GM19397 (cell line): ENCODE data around the gene CREB3L1.

Source experiments
- ATAC-seq: cut with Tn5 transposase; IDR thresholded peaks from one replicate; pipeline ENCODE4 v1.9.1; 2021; ENCODE audit warnings: mild to moderate bottlenecking, moderate library complexity; ENCODE audit not compliant: unreplicated experiment

CREB3L1 gene

GRCh38 chr11:46321757-46322156 lies 44.3 kb downstream of the CREB3L1 start:
- ATAC-seq: no peak

DNA sequence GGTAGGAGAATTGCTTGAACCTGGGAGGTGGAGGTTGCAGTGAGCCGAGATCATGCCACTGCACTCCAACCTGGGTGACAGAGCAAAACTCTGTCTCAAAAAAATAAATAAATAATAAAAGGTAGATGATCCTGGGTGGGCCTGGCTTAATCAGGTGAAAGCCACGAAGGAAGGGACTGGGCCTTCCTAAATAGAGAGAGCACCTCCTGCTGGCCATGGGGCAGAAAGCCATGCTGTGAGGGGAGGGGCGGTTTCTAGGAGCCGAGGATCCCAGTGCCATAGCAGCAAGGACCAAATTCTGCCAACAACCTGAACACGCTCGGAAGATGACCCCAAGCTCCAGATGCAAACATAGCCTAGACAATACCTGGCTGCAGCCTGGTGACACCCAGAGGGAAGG lies 45.3 kb downstream of the CREB3L1 start:
- no peak for ATAC-seq

GRCh38 chr11:46326813-46327416 lies 49.5 kb downstream of the CREB3L1 start:
- ATAC-seq: no peak

DNA sequence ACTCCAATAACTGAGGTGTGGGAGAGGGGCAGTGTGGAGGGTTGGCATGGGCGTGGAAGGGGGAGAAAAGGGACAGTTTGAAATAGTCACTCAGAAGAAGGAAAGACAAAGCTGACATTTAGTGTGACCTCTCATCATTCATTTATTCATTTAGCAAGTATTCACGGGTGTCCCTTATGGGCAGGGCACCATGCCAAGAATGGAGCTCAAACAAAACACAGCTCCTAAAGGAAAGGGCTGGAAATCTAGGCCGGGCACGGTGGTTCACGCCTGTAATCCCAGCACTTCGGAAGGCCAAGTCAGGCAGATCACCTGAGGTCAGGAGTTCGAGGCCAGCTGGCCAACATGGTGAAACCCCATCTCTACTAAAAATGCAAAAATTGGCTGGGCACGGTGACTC lies 50.4 kb downstream of the CREB3L1 start:
- ATAC-seq: no peak

- no peak for ATAC-seq
These were observed 52.7 kb downstream of the CREB3L1 start for GRCh38 chr11:46330154-46330553.

- ATAC-seq: no peak
These were observed 53.3 kb downstream of the CREB3L1 start for GRCh38 chr11:46330563-46331281.

DNA sequence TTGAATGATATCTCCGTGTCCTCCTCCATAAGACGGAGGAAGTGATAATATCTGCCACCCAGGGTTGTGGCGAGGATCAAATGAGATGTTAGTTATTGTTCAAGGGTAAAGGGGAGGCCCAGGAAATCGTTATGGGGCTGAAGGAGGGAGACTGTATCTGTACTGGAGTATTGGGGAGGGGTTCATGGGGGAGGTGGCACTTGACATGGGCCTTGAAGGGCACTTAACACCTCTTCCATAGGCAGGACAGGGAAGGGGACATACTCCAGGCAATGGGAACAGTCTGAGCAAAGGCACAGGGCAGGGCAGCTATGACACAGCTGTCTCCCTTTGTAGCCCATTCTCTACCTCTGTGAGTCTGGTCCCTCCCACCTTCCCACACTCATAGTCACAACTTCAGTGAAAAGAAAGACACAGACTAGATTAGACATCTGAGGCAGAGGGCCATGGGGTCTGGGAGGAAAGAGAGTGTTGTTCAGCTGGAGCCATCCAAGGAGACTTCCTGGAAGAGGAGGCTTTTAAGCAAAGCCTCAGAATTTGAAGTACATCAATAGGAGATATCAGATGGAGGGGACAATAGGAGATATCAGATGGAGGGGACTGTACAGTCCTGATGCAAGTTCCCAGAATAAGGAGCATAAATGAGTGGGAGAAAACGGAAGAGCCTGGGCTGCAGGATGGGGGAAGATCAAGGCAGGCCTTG lies 54.0 kb downstream of the CREB3L1 start:
- no peak for ATAC-seq

- no peak for ATAC-seq
These were observed 54.7 kb downstream of the CREB3L1 start for GRCh38 chr11:46332093-46332567.

- ATAC-seq: no peak
These were observed 55.3 kb downstream of the CREB3L1 start for GRCh38 chr11:46332568-46333393.

DNA sequence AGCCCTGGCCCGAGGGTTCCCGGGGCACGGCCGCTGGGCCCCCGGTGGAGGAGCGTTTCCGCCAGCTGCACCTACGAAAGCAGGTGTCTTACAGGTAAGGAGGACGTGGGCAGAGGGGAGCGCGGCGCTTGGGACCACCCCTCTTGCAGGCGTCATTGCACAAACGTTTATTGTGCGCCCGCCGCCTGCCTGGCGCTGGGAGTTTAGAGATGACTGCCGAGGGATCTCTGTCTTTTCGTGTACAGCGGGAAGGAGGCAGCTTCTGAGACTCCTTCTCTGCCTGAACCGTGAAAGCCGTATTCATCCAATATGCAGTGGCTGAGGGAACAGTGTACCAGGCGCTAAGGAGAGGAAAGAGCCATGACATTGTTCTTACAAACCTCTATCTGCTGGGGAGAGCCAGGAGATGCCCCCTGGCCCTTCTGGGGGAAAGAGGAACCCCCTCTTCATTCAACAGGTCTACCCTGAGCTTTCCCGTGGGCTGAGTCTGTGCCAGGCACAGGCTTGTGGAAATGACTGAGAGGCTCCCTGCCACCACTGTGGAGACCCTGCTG lies 56.0 kb downstream of the CREB3L1 start:
- ATAC-seq: no peak

GRCh38 chr11:46334211-46334610 lies 56.7 kb downstream of the CREB3L1 start:
- no peak for ATAC-seq

DNA sequence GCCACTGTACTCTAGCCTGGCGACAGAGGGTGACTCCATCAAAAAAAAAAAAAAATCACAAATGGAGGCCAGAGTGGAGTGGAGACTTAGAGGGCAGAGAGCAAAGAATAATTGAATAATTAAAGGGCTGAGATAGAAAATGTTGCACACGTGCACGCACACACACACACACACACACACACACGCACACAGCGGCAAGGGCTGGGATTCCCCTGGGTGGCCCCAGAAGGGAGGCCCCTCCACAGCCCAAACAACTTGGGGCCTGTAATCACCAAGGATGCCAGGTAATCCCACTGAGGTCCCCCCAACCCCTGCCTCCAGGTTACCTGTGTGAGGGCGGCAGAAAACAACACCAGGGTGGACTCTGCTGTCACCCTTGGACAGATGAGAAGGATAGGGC lies 57.8 kb downstream of the CREB3L1 start:
- ATAC-seq: no peak

DNA sequence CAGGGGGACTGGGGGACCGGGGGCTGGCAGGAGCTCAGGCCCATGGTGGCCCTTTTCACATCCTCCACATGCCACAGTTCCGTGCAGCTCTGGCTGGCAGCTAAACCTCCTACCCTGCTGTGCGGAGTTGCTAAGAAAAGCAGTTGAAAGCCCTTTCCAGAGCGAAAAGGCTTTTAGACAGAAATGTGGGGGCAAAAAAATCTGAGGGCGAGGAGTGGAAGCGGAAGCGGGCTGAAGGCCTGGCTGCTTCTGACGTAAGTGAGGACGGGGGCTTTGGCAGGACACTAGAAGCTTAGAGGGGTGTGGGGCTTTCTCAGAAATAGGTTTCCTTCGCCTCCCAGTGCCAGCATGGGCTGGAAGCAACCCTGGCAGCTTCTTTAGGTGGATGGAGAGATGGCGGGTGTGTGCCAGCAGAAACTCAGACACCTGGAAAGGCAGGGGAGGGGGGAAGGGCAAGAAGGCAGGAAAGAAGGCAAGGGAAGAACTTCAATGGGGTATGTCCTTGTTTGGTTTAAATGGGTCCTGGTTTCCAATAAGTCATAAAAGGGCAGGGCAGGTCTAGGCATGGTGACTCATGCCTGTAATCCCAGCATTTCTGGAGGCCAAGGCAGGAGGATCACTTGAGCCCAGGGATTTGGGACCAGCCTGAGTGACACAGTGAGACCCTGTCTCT lies 58.6 kb downstream of the CREB3L1 start:
- ATAC-seq: no peak

DNA sequence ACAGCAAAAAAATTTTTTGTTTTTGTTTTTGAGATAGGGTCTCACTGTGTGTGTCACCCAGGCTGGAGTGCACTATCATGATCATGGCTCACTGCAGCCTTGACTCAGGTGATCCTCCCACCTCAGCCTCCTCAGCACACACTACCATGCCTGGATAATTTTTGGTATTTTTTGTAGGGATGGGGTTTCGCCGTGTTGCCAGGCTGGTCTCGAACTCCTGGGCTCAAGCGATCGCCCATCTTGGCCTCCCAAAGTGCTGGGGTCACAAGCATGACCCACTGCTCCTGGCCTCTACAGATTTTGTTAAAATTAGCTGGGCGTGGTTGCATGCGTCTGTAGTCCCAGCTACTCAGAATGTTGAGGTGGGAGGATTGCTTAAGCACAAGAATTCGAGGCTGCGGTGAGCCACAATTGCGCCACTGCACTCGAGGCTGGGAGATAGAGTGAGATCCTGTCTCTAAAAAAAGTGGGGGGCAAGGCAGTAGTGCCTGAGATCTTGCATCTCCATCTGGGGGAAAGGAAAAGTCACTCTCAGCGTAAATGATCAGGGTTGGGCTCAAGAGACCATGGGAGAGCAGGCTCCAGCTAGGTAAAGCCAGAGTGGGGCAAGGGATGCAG lies 59.2 kb downstream of the CREB3L1 start:
- no peak for ATAC-seq

DNA sequence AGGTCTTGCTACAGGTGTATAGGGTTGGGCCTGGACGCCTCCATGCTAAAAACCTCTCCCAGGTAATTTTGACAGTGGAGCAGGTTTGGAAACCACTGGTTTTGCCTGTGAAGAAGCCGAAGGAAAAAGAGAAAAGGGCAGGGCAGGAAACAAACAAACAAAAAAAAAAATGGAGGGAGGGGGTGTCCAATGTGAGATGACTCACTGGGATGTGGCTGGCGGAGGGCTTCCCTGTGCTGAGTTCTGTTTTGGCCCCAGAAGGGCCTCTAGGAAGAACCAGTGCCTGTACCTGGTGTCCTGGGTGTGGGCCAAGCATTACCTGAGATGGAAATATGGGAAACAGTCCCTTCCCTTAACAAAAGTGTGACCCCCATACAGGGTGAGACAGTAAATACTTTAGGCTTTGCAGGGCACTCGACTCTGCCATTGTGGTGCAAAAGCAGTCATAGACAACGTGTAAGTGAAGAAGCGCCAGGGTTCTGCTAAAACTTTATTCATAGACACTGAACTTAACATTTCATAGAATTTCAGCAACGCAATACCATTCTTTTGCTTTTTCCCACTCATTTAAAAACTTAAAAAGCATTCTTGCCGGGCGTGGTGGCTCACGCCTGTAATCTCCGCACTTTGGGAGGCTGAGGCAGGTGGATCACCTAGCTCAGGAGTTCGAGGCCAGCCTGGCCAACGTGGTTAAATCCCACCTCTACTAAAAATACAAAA lies 60.3 kb downstream of the CREB3L1 start:
- ATAC-seq: no peak

DNA sequence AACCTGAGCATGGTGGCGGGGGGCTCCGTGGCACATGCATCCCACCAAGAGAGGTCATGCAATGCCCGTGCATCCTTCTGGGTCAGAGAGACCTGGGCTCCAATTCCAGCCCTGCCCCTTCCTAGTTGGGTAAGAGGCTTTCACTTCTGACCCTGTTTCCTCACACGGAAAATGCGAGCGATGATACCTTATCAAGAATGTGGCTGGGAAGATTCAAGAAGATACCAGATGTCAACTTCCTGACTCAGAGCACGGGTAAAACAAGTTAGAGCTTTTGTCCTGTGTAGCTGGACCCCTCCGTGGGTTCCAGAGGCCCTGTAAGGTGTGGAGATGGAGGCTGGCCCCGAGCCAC lies 61.1 kb downstream of the CREB3L1 start:
- ATAC-seq: no peak

GRCh38 chr11:46338988-46339666 lies 61.7 kb downstream of the CREB3L1 start:
- no peak for ATAC-seq

GRCh38 chr11:46339816-46340215 lies 62.4 kb downstream of the CREB3L1 start:
- ATAC-seq: no peak

- no peak for ATAC-seq
These were observed 64.0 kb downstream of the CREB3L1 start for GRCh38 chr11:46341454-46341853.
